GM19452 (cell line): ENCODE data around the gene SCAMP1.
"Not testable (repeated sequence)": the region's sequence is repeated elsewhere in the genome, so short reads cannot be mapped to it uniquely, and the experiment has no call there.

Experiments used
- ATAC-seq: cut with Tn5 transposase; IDR thresholded peaks from one replicate; pipeline ENCODE4 v1.9.1; 2021; ENCODE audit not compliant: unreplicated experiment

Gene SCAMP1

DNA sequence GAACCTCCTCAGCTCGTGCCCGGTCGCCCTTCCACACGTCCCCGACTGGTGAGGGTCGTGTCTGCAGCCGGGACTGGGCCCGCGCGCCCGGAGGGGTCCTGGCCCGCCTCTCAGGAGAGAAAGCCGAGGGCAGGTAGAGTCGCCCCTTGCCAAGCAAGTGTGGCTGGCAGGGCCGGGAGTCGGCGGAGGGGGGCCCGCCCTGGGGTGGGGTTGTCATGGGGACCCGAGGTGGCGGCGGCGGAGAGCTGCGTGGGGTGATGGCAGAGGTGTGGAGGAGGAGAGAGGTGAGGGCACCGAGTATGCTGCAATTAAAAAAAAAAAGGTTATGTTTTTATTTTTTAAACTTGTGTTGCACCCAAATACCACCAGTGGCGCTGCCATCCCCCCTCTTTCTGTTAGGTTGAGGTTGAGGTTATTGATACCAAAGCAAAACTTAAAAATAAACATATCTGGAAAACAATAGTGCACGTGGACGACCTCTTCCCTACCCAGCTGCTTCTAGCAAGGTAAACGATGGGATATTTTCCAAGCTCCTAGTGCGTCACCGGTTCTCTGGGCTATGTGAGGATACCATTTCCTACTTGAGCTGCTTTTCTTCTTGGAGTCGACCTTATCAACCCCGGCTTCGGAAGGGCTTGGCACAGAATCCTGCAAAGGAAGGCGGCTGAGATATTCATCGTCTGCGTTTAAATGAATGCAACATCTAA is 660 bp downstream of the SCAMP1 start:
- peak; percentile 32 for ATAC-seq

GRCh38 chr5:78361631-78361993 is 1.2 kb downstream of the SCAMP1 start:
- ATAC-seq = no peak

- no peak for ATAC-seq
Observed at GRCh38 chr5:78362220-78362619, 1.8 kb downstream of the SCAMP1 start.

DNA sequence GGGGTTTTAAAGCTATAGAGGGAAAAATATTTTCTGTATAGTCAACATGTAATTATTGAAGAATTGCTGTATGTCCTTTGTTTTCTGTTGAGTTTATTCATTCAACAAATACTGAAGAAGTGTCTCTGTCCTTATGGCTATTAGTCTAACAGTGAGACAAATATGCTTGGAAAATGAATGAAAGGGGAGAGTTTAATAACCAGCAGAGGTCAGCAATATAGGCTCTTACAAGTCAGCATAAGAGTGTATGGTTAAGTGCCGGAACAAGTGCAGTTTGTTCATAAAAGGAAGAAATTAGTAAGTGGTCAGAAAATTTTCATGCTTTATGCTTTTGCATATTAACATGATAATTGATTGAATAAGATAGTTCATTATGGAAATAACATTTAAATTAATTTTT is 3.6 kb downstream of the SCAMP1 start:
- ATAC-seq = no peak

- no peak for ATAC-seq
Observed at GRCh38 chr5:78367318-78367991, 7.0 kb downstream of the SCAMP1 start.

GRCh38 chr5:78369680-78370079 is 9.3 kb downstream of the SCAMP1 start:
- ATAC-seq = no peak

- no peak for ATAC-seq
Observed at GRCh38 chr5:78373231-78373630, 12.8 kb downstream of the SCAMP1 start.

GRCh38 chr5:78376315-78376714 is 15.9 kb downstream of the SCAMP1 start:
- no peak for ATAC-seq

GRCh38 chr5:78377056-78377717 is 16.8 kb downstream of the SCAMP1 start:
- ATAC-seq = no peak

GRCh38 chr5:78377718-78378105 is 17.3 kb downstream of the SCAMP1 start:
- ATAC-seq = no peak

- no peak for ATAC-seq
Observed at GRCh38 chr5:78387468-78388153, 27.2 kb downstream of the SCAMP1 start.

DNA sequence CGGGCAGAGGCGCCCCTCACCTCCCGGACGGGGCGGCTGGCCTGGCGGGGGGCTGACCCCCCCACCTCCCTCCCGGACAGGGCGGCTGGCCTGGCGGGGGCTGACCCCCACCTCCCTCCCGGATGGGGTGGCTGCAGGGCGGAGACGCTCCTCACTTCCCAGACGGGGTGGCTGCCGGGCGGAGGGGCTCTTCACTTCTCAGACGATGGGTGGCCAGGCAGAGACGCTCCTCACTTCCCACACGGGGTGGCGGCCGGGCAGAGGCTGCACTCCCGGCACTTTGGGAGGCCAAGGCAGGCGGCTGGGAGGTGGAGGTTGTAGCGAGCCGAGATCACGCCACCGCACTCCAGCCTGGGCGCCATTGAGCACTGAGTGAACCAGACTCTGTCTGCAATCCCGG is 30.9 kb downstream of the SCAMP1 start:
- ATAC-seq = not testable (repeated sequence)

- ATAC-seq = no peak
Observed at GRCh38 chr5:78397831-78398230, 37.4 kb downstream of the SCAMP1 start.

GRCh38 chr5:78399116-78399515 is 38.7 kb downstream of the SCAMP1 start:
- no peak for ATAC-seq

DNA sequence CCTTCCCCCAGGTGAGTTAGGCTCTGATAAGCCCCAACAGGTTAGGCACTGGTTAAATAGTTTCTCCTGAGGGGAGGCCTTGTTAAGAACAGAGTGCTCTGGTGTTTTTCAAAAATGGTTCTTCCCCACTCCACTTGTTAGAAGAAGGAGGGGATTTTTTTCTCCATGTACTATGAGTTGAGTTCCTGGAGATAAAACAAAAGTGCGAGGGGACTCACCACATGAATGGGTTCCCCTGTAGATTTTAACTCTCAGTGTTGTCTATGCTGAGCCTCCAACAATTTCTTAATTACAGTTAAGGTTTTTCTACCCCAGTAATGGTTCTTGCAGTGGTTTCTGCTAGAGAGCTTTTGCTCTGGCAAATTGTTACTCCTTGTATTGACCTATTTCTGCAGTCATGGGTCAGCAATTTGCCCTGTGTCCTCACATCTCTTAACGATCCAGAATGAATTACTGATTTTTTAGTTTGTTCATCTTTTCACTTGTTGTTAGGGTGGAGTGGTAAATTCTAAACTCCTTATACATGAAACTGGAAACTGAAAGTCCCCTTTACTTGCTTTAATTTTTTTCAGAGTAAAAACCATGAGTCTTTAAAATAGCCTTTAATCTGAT is 44.4 kb downstream of the SCAMP1 start:
- ATAC-seq = no peak

DNA sequence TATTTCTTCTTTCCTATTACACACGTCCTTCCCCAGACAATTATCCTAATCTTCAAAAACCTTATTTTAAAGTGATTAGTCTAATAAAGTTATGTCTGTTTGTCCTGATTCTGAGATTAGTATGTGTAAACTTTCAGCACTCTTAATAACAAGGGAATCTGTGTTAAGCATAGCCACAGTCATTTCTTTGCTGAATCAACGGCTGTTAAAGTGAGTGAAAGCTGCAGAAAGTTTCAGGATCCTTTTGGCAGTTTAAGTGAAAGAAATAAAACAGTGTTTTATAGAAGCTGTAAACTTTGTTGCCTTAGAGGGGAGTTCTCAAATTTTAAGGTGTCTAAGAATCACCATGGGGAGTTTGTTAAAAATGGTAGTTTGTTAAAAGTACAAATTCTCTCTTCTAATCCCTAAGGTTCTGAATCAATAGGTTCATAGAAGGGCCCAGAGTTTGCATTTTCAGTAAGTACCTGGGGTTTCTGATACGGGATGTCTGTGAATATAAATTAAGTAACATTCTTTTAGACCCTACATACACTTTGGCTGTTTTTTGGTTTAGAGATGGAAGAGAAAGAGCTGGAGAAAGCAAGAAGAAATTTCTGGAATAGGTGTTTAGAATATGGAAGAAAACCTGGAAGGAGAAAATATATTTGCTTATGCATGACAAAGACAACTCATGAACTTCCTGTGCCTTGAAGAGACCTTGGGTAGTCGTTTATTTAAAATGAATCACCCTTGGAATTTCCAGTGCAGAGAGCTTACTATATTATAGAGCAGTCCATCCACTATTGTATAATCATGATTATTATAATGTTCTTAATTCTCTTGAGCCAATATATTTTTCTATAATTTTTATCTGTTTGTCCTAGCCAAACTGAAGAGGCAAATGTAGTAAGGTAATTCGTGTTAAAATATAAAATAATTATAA is 45.7 kb downstream of the SCAMP1 start:
- ATAC-seq = no peak

- no peak for ATAC-seq
Observed at GRCh38 chr5:78407458-78407857, 47.0 kb downstream of the SCAMP1 start.

DNA sequence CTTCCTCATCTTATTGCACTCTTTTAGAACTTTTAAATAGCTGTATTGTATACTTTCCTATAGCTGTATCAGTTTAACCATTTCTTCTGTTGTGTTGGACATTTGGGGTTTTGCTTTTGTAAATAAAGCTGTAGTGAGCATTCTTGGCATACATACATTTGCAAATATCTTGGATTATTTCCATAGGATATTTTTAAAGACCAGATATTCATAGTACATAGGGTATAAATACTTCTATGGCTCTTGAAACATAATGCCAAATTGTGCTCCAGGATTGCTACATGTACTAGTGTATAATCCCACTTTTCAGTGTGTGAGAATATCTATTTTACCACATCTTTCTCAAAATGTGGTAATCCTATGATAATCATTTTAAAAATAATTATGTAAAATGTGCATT is 51.2 kb downstream of the SCAMP1 start:
- ATAC-seq = no peak

DNA sequence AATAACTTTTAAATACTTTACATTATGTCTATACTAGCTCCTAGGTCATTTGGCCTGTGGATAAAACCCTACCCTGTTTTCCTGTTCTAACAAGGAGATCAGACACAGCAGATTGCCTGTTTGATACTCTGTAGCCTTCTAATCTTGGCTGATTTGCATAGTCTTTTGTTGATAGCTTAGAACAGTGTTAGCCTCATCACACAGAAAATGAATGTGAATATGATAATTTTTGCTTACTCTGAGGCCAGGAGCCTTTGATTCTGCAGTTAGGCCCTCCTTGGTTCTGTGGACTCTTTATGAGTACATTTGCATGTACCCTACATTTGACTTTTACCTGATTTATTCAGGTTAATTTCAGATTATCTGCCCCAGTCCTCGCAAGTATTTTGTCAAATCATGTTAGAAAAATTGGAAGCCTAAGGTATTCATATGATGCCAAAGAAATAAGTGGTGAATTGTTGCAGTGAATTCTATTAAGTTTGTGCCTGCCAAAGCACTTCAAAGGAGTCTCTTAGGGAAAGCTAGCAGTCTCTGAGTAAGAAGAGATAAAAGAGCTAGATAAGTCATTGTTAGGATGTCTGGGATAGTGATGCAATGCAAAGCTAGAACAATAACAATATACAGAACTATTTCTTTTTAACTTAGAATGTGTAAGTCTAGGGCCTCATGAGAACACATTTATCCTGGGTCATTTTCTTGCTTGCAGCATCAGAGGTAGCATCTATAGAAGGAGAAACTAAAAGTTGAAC is 56.4 kb downstream of the SCAMP1 start:
- no peak for ATAC-seq

DNA sequence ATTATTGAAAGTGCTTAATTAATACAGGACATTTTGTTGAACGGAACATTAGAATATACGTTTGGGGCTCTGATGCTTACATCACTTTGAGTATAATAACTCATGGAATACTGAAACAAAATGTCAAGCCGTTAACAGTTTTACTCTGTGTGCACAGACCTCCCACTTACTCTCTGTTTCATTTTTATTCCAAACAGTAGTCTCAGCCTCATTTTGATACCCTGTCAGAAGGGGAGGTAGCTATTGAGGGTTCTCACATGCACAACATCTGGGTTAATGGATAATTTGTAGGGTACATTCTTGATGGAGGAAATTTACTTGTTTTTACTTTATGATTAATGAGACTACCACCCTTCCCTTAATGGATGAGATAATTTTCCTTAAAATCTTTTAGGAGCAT is 59.0 kb downstream of the SCAMP1 start:
- ATAC-seq = no peak
